ENCODE results near the gene DCHS1. TPM values are rescaled to one million over a fixed set of nuclear protein-coding genes. Genes with fewer than 3 reads are reported as not detected.

DCHS1 gene
- total and polyA plus RNA-seq, 2 of the 13 experiments (the other 11 are each of a cell fraction or from before 2014, with no cell fraction given) = under 0.01 to 0.03 TPM

DNA sequence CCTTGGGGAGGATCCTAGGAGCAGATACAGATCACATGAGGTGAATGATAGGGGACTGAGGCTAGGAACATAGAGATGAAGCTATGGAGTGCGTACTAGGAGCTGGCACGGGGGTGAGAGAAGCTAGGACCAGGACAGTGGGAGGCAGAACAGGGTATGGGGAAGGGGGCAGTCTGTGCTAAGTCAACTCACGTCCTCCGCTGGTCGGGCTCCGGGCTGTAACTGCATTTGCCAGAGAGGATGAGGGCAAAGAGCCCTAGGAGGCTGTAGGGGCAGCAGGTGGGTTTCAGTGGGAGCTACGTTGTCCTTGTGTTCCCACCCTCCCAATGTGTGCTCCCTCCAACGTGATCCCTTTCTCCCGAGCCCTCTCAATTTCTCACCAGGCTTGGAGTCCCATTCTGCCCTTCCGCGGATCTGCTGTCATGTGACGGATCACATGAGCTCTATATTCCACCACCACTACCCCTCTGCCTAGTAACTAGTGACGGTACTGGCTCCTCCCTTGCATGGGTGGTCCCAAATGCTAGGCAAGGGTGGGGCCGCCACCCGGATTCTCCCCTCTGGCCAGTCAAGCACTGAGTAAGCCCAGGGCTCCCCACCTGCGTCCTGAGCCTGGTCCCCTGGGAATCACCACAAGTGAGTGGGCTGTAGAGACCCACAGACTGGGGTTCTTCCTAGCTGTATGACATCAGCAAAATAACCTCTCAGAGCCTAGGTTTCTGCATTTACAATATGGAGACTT, 36.4 kb downstream of the DCHS1 start, which contains the start of gene TPP1 (continued):
- TF ChIP-seq, protein P1, sequence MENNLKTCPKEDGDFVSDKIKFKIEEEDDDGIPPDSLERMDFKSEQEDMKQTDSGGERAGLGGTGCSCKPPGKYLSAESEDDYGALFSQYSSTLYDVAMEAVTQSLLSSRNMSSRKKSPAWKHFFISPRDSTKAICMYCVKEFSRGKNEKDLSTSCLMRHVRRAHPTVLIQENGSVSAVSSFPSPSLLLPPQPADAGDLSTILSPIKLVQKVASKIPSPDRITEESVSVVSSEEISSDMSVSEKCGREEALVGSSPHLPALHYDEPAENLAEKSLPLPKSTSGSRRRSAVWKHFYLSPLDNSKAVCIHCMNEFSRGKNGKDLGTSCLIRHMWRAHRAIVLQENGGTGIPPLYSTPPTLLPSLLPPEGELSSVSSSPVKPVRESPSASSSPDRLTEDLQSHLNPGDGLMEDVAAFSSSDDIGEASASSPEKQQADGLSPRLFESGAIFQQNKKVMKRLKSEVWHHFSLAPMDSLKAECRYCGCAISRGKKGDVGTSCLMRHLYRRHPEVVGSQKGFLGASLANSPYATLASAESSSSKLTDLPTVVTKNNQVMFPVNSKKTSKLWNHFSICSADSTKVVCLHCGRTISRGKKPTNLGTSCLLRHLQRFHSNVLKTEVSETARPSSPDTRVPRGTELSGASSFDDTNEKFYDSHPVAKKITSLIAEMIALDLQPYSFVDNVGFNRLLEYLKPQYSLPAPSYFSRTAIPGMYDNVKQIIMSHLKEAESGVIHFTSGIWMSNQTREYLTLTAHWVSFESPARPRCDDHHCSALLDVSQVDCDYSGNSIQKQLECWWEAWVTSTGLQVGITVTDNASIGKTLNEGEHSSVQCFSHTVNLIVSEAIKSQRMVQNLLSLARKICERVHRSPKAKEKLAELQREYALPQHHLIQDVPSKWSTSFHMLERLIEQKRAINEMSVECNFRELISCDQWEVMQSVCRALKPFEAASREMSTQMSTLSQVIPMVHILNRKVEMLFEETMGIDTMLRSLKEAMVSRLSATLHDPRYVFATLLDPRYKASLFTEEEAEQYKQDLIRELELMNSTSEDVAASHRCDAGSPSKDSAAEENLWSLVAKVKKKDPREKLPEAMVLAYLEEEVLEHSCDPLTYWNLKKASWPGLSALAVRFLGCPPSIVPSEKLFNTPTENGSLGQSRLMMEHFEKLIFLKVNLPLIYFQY (CRISPR knock-in tag; IDR thresholded peaks at IDR 0.05; ENCODE audit: borderline replicate concordance) = 0 out of 2 replicates have a peak, but pooled peaks have one; percentile 34
- TF ChIP-seq MLLT10 (CRISPR knock-in tag; IDR thresholded peaks at IDR 0.05) (no peak), ZBTB42 (CRISPR knock-in tag; IDR thresholded peaks at IDR 0.05) (0 out of 2 replicates have a peak, but pooled peaks have one; percentile 61), ZBTB21 (CRISPR knock-in tag; IDR thresholded peaks at IDR 0.05) (no peak), ZNF761 (CRISPR knock-in tag; conservative IDR thresholded peaks at IDR 0.05) (no peak), TBX2 (CRISPR knock-in tag; IDR thresholded peaks at IDR 0.05; ENCODE audit: borderline replicate concordance) (peak; percentile 100), KLF13 (CRISPR knock-in tag; IDR thresholded peaks at IDR 0.05) (no peak), SATB2 (CRISPR knock-in tag; IDR thresholded peaks at IDR 0.05) (no peak), TP53 (CRISPR knock-in tag; conservative IDR thresholded peaks at IDR 0.05) (no peak), POLR2AphosphoS5 (IDR thresholded peaks at IDR 0.05; ENCODE audit: low read depth, low read length) (peak; percentile 87), RFXANK (CRISPR knock-in tag; IDR thresholded peaks at IDR 0.05) (peak; percentile 100), HNRNPUL1 (IDR thresholded peaks at IDR 0.05; ENCODE audit: low read depth, low read length) (no peak), TCF12 (IDR thresholded peaks at IDR 0.05) (no peak), TCF12 (CRISPR knock-in tag; IDR thresholded peaks at IDR 0.05) (no peak), MBD4 (IDR thresholded peaks at IDR 0.05; ENCODE audit: borderline replicate concordance, low read length) (no peak)
- TF ChIP-seq, protein P2, sequence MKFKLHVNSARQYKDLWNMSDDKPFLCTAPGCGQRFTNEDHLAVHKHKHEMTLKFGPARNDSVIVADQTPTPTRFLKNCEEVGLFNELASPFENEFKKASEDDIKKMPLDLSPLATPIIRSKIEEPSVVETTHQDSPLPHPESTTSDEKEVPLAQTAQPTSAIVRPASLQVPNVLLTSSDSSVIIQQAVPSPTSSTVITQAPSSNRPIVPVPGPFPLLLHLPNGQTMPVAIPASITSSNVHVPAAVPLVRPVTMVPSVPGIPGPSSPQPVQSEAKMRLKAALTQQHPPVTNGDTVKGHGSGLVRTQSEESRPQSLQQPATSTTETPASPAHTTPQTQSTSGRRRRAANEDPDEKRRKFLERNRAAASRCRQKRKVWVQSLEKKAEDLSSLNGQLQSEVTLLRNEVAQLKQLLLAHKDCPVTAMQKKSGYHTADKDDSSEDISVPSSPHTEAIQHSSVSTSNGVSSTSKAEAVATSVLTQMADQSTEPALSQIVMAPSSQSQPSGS (CRISPR knock-in tag; IDR thresholded peaks at IDR 0.05) = no peak; the same call in 1 of the 2 replicates
- TF ChIP-seq, protein P3, sequence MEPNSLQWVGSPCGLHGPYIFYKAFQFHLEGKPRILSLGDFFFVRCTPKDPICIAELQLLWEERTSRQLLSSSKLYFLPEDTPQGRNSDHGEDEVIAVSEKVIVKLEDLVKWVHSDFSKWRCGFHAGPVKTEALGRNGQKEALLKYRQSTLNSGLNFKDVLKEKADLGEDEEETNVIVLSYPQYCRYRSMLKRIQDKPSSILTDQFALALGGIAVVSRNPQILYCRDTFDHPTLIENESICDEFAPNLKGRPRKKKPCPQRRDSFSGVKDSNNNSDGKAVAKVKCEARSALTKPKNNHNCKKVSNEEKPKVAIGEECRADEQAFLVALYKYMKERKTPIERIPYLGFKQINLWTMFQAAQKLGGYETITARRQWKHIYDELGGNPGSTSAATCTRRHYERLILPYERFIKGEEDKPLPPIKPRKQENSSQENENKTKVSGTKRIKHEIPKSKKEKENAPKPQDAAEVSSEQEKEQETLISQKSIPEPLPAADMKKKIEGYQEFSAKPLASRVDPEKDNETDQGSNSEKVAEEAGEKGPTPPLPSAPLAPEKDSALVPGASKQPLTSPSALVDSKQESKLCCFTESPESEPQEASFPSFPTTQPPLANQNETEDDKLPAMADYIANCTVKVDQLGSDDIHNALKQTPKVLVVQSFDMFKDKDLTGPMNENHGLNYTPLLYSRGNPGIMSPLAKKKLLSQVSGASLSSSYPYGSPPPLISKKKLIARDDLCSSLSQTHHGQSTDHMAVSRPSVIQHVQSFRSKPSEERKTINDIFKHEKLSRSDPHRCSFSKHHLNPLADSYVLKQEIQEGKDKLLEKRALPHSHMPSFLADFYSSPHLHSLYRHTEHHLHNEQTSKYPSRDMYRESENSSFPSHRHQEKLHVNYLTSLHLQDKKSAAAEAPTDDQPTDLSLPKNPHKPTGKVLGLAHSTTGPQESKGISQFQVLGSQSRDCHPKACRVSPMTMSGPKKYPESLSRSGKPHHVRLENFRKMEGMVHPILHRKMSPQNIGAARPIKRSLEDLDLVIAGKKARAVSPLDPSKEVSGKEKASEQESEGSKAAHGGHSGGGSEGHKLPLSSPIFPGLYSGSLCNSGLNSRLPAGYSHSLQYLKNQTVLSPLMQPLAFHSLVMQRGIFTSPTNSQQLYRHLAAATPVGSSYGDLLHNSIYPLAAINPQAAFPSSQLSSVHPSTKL (CRISPR knock-in tag; IDR thresholded peaks at IDR 0.05) = no peak; the same call in 1 of the 2 replicates
